SK-N-SH (cell line): Measurements from ENCODE around the gene TTC39B.

Source experiments
- EP300 ChIP-seq, 2 experiments: IDR thresholded peaks; 2 replicates each; pipeline versions ENCODE4 v1.4.0 to v1.6.1; 2012; ENCODE audit warnings: borderline replicate concordance in 1 of 2, low read depth in 1 of 2, low read length in 1 of 2
- JUND ChIP-seq: IDR thresholded peaks from 2 replicates; pipeline ENCODE4 v1.4.0; 2012
- MXI1 ChIP-seq: IDR thresholded peaks from 2 replicates; pipeline ENCODE4 v1.6.1; 2012; ENCODE audit warnings: mild to moderate bottlenecking, low read depth, low read length, improper control_type of control experiment
- RXRA ChIP-seq: IDR thresholded peaks from 2 replicates; pipeline ENCODE4 v1.4.0; 2012; ENCODE audit warnings: low read depth, mild to moderate bottlenecking, borderline replicate concordance
- SIN3A ChIP-seq: IDR thresholded peaks from 2 replicates; pipeline ENCODE4 v1.6.1; 2012; ENCODE audit warnings: low read depth, mild to moderate bottlenecking, low read length, moderate library complexity, borderline replicate concordance
- SMC3 ChIP-seq: IDR thresholded peaks from 2 replicates; pipeline ENCODE4 v1.6.1; 2012; ENCODE audit warnings: low read depth, low read length, improper control_type of control experiment
- TCF12 ChIP-seq: IDR thresholded peaks from 2 replicates; pipeline ENCODE4 v1.4.0; 2012
- TF ChIP-seq, protein P1 (sequence below): fragments of 200-600 bp; sonication (generic); IDR thresholded peaks from 2 replicates; pipeline ENCODE4 v1.6.1; 2017; ENCODE audit warnings: antibody characterized with exemption, mild to moderate bottlenecking, moderate library complexity
- TF ChIP-seq, protein P2 (sequence below): IDR thresholded peaks from 2 replicates; pipeline ENCODE4 v1.4.0; 2012; ENCODE audit warnings: low read depth
- TF ChIP-seq, protein P3 (sequence below): fragments of 150-350 bp; IDR thresholded peaks from 2 replicates; pipeline ENCODE4 v1.6.1; 2016; ENCODE audit warnings: mild to moderate bottlenecking, low read depth, low read length

DNA sequence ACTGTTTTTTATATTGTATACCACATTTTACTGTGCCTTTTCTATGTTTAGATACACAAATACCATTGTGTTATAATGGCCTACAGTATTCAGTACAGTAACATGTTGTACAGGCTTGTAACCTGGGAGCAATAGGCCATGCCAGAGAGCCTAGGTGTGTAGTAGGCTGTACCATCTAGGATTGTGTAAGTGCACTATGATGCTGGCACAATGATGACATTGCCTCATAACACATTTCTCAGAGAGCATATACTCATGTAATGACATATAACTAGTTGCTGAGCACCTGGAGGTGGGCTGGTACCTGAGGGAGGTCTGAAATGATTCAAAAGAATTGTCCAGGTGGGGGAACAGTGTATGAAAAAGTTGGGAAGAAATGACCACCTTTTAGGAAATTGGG lies 13.9 kb downstream of the TTC39B start:
- TF ChIP-seq JUND (no peak), SIN3A (no peak), EP300 (IDR thresholded peaks at IDR 0.05; ENCODE audit: borderline replicate concordance in 1 of 2, low read depth in 1 of 2, low read length in 1 of 2) (no peak), TCF12 (no peak), RXRA (no peak), MXI1 (no peak), SMC3 (no peak)
- TF ChIP-seq, protein P1, sequence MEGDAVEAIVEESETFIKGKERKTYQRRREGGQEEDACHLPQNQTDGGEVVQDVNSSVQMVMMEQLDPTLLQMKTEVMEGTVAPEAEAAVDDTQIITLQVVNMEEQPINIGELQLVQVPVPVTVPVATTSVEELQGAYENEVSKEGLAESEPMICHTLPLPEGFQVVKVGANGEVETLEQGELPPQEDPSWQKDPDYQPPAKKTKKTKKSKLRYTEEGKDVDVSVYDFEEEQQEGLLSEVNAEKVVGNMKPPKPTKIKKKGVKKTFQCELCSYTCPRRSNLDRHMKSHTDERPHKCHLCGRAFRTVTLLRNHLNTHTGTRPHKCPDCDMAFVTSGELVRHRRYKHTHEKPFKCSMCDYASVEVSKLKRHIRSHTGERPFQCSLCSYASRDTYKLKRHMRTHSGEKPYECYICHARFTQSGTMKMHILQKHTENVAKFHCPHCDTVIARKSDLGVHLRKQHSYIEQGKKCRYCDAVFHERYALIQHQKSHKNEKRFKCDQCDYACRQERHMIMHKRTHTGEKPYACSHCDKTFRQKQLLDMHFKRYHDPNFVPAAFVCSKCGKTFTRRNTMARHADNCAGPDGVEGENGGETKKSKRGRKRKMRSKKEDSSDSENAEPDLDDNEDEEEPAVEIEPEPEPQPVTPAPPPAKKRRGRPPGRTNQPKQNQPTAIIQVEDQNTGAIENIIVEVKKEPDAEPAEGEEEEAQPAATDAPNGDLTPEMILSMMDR, result no peak
- TF ChIP-seq, protein P2, sequence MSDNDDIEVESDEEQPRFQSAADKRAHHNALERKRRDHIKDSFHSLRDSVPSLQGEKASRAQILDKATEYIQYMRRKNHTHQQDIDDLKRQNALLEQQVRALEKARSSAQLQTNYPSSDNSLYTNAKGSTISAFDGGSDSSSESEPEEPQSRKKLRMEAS, result no peak
- TF ChIP-seq, protein P3, sequence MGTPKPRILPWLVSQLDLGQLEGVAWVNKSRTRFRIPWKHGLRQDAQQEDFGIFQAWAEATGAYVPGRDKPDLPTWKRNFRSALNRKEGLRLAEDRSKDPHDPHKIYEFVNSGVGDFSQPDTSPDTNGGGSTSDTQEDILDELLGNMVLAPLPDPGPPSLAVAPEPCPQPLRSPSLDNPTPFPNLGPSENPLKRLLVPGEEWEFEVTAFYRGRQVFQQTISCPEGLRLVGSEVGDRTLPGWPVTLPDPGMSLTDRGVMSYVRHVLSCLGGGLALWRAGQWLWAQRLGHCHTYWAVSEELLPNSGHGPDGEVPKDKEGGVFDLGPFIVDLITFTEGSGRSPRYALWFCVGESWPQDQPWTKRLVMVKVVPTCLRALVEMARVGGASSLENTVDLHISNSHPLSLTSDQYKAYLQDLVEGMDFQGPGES, result no peak
